Measurements from ENCODE around the gene EHD1.

DNA sequence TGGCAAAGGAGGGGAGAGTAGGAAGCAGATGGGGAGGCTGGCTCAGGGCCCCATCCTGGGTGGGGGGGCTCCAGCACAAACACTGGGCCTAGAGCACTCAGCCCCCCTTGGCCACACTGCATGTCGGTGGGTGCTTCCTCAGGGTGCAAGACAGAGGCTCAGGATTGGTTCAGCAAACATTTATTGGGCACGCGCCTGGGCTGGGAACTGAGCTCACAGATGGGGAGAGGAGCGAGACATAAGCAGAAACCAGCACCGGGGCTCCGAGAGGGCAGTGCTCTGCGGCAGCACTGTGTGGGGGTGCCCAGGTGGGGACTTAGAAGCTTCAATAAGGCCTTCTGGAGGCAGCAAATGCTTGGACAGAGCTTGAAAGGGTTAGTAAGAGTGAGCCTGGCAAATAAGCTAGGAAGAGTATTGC lies 12.1 kb upstream of the EHD1 start:
- no peak for TF ChIP-seq EZH2 (IDR thresholded peaks at IDR 0.05; ENCODE audit: low read length, missing control alignments)
- TF ChIP-seq, protein P1, sequence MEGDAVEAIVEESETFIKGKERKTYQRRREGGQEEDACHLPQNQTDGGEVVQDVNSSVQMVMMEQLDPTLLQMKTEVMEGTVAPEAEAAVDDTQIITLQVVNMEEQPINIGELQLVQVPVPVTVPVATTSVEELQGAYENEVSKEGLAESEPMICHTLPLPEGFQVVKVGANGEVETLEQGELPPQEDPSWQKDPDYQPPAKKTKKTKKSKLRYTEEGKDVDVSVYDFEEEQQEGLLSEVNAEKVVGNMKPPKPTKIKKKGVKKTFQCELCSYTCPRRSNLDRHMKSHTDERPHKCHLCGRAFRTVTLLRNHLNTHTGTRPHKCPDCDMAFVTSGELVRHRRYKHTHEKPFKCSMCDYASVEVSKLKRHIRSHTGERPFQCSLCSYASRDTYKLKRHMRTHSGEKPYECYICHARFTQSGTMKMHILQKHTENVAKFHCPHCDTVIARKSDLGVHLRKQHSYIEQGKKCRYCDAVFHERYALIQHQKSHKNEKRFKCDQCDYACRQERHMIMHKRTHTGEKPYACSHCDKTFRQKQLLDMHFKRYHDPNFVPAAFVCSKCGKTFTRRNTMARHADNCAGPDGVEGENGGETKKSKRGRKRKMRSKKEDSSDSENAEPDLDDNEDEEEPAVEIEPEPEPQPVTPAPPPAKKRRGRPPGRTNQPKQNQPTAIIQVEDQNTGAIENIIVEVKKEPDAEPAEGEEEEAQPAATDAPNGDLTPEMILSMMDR (conservative IDR thresholded peaks at IDR 0.05 in 1 of 2, IDR thresholded peaks at IDR 0.05 in 1 of 2; ENCODE audit: low read depth in 1 of 2, low read length in 2 of 2), result no peak

Measured in fibroblast of lung (primary cell).